Measurements from ENCODE around the gene RAB12.
"Not testable (repeated sequence)": the region's sequence is repeated elsewhere in the genome, so short reads cannot be mapped to it uniquely, and the experiment has no call there.

Gene RAB12

GRCh38 chr18:8614875-8615274, 5.6 kb downstream of the RAB12 start:
- DNase-seq = no peak

GRCh38 chr18:8615397-8616027, 6.3 kb downstream of the RAB12 start:
- DNase-seq = peak; percentile 73

GRCh38 chr18:8616028-8616401, 6.8 kb downstream of the RAB12 start:
- DNase-seq = no peak

GRCh38 chr18:8617907-8618306, 8.7 kb downstream of the RAB12 start:
- DNase-seq = no peak

GRCh38 chr18:8619041-8619440, 9.8 kb downstream of the RAB12 start:
- DNase-seq = no peak

GRCh38 chr18:8619835-8620577, 10.8 kb downstream of the RAB12 start:
- no peak for DNase-seq

- no peak for DNase-seq
Observed at GRCh38 chr18:8620845-8621244, 11.6 kb downstream of the RAB12 start.

GRCh38 chr18:8622625-8623024, 13.4 kb downstream of the RAB12 start:
- not testable (repeated sequence) for DNase-seq

GRCh38 chr18:8623549-8624106, 14.4 kb downstream of the RAB12 start:
- DNase-seq = no peak

- DNase-seq = no peak
Observed at GRCh38 chr18:8625461-8626092, 16.3 kb downstream of the RAB12 start.

GRCh38 chr18:8626414-8627106, 17.3 kb downstream of the RAB12 start:
- DNase-seq = no peak

- DNase-seq = no peak
Observed at GRCh38 chr18:8627107-8627472, 17.9 kb downstream of the RAB12 start.

- DNase-seq = no peak
Observed at GRCh38 chr18:8627540-8627939, 18.3 kb downstream of the RAB12 start.

GRCh38 chr18:8629602-8630001, 20.4 kb downstream of the RAB12 start:
- DNase-seq = no peak

GRCh38 chr18:8630546-8630945, 21.3 kb downstream of the RAB12 start:
- DNase-seq = no peak

GRCh38 chr18:8631265-8631664, 22.0 kb downstream of the RAB12 start:
- DNase-seq = no peak

- no peak for DNase-seq
Observed at GRCh38 chr18:8632386-8632785, 23.1 kb downstream of the RAB12 start.

- no peak for DNase-seq
Observed at GRCh38 chr18:8634508-8634907, 25.3 kb downstream of the RAB12 start.

- no peak for DNase-seq
Observed at GRCh38 chr18:8635087-8635486, 25.9 kb downstream of the RAB12 start.

- DNase-seq = no peak
Observed at GRCh38 chr18:8639762-8640161, 30.5 kb downstream of the RAB12 start.

- no peak for DNase-seq
Observed at GRCh38 chr18:8643326-8643878, 34.2 kb downstream of the RAB12 start.

GRCh38 chr18:8647359-8647758, 38.1 kb downstream of the RAB12 start:
- not testable (repeated sequence) for DNase-seq

Measured in left hindlimb (tissue), 1 donor.